ENCODE measurements around the gene CTSF. TPM values are rescaled to one million over a fixed set of nuclear protein-coding genes. Genes with fewer than 3 reads are reported as not detected.

Gene CTSF
- total and polyA plus RNA-seq, 2 of the 13 experiments (the other 11 are each of a cell fraction or from before 2014, with no cell fraction given) = not detected

DNA sequence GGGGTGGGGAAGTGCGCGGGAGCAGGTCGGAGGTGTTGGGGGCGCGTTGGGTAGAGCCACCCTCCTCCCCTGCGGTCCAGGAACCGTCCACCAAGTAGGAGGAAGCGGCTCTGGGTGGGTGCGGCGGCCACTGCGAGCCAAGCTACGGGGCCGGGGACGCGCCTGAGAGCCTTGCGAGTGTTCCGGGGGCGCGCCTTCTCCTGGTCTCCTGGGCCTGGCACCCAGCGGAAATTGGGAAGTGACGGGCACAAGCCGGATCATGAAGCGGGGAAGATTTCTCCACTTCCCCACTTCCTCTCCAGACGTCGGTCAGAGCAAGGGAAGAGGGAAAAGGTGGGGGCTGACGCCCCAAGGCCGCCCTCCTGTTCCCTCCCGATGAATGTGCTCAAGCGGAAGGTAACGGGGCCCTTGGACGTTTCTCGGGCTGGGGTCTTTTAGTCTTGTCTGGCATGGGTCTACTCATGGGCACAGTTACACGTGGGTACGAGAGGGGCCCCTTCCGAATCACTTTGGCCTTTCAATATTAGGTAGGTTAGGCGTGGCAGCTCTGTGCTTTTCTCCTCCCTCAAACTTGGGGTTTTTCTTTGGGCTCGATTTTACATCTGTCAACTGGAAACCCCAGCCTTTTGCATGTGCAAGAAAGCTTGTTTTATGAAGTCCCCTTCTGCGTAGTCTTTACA is 48.9 kb upstream of the CTSF start (continued):
- TF ChIP-seq MZF1 (CRISPR knock-in tag; IDR thresholded peaks at IDR 0.05; ENCODE audit: borderline replicate concordance) (no peak), SMC3 (IDR thresholded peaks at IDR 0.05; ENCODE audit: low read length) (no peak), ZNF619 (CRISPR knock-in tag; IDR thresholded peaks at IDR 0.05) (no peak), SUZ12 (IDR thresholded peaks at IDR 0.05; ENCODE audit: low read depth, low read length) (no peak), ZBTB20 (CRISPR knock-in tag; IDR thresholded peaks at IDR 0.05; ENCODE audit: borderline replicate concordance, low read depth) (no peak), ZFX (CRISPR knock-in tag; IDR thresholded peaks at IDR 0.05; ENCODE audit: low read depth) (no peak), DNMT3B (CRISPR knock-in tag; conservative IDR thresholded peaks at IDR 0.05) (no peak), RAD21 (CRISPR knock-in tag; IDR thresholded peaks at IDR 0.05) (peak; percentile 6; the same call in 1 of the 2 replicates), ZNF605 (CRISPR knock-in tag; IDR thresholded peaks at IDR 0.05) (no peak), ZNF160 (CRISPR knock-in tag; IDR thresholded peaks at IDR 0.05) (no peak), SP4 (CRISPR knock-in tag; IDR thresholded peaks at IDR 0.05) (no peak), ZNF776 (CRISPR knock-in tag; IDR thresholded peaks at IDR 0.05) (0 out of 2 replicates have a peak, but pooled peaks have one; percentile 44), XRCC5 (optimal IDR thresholded peaks at IDR 0.05; ENCODE audit: low read length) (no peak), ZNF138 (CRISPR knock-in tag; IDR thresholded peaks at IDR 0.05; ENCODE audit: low read depth) (no peak), ZBTB21 (CRISPR knock-in tag; IDR thresholded peaks at IDR 0.05) (no peak), TBX3 (IDR thresholded peaks at IDR 0.05; ENCODE audit: borderline replicate concordance) (no peak), ZSCAN25 (CRISPR knock-in tag; IDR thresholded peaks at IDR 0.05) (no peak), ZNF30 (CRISPR knock-in tag; IDR thresholded peaks at IDR 0.05) (no peak), FOXK2 (IDR thresholded peaks at IDR 0.05) (no peak)
- TF ChIP-seq, protein P1, sequence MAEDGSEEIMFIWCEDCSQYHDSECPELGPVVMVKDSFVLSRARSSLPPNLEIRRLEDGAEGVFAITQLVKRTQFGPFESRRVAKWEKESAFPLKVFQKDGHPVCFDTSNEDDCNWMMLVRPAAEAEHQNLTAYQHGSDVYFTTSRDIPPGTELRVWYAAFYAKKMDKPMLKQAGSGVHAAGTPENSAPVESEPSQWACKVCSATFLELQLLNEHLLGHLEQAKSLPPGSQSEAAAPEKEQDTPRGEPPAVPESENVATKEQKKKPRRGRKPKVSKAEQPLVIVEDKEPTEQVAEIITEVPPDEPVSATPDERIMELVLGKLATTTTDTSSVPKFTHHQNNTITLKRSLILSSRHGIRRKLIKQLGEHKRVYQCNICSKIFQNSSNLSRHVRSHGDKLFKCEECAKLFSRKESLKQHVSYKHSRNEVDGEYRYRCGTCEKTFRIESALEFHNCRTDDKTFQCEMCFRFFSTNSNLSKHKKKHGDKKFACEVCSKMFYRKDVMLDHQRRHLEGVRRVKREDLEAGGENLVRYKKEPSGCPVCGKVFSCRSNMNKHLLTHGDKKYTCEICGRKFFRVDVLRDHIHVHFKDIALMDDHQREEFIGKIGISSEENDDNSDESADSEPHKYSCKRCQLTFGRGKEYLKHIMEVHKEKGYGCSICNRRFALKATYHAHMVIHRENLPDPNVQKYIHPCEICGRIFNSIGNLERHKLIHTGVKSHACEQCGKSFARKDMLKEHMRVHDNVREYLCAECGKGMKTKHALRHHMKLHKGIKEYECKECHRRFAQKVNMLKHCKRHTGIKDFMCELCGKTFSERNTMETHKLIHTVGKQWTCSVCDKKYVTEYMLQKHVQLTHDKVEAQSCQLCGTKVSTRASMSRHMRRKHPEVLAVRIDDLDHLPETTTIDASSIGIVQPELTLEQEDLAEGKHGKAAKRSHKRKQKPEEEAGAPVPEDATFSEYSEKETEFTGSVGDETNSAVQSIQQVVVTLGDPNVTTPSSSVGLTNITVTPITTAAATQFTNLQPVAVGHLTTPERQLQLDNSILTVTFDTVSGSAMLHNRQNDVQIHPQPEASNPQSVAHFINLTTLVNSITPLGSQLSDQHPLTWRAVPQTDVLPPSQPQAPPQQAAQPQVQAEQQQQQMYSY (CRISPR knock-in tag; IDR thresholded peaks at IDR 0.05) = no peak
- TF ChIP-seq, protein P2, sequence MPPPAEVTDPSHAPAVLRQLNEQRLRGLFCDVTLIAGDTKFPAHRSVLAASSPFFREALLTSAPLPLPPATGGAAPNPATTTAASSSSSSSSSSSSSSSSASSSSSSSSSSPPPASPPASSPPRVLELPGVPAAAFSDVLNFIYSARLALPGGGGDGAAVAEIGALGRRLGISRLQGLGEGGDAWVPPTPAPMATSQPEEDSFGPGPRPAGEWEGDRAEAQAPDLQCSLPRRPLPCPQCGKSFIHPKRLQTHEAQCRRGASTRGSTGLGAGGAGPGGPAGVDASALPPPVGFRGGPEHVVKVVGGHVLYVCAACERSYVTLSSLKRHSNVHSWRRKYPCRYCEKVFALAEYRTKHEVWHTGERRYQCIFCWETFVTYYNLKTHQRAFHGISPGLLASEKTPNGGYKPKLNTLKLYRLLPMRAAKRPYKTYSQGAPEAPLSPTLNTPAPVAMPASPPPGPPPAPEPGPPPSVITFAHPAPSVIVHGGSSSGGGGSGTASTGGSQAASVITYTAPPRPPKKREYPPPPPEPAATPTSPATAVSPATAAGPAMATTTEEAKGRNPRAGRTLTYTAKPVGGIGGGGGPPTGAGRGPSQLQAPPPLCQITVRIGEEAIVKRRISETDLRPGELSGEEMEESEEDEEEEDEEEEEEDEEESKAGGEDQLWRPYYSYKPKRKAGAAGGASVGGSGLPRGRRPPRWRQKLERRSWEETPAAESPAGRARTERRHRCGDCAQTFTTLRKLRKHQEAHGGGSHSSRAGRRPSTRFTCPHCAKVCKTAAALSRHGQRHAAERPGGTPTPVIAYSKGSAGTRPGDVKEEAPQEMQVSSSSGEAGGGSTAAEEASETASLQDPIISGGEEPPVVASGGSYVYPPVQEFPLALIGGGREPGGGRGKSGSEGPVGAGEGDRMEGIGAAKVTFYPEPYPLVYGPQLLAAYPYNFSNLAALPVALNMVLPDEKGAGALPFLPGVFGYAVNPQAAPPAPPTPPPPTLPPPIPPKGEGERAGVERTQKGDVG (CRISPR knock-in tag; IDR thresholded peaks at IDR 0.05; ENCODE audit: borderline replicate concordance) = no peak
- TF ChIP-seq, protein P3, sequence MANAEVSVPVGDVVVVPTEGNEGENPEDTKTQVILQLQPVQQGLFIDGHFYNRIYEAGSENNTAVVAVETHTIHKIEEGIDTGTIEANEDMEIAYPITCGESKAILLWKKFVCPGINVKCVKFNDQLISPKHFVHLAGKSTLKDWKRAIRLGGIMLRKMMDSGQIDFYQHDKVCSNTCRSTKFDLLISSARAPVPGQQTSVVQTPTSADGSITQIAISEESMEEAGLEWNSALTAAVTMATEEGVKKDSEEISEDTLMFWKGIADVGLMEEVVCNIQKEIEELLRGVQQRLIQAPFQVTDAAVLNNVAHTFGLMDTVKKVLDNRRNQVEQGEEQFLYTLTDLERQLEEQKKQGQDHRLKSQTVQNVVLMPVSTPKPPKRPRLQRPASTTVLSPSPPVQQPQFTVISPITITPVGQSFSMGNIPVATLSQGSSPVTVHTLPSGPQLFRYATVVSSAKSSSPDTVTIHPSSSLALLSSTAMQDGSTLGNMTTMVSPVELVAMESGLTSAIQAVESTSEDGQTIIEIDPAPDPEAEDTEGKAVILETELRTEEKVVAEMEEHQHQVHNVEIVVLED (CRISPR knock-in tag; IDR thresholded peaks at IDR 0.05; ENCODE audit: borderline replicate concordance) = no peak
